HepG2 (cell line): ENCODE data around the gene HCRTR1. TPM values are rescaled to one million over a fixed set of nuclear protein-coding genes. Genes with fewer than 3 reads are reported as not detected.

Source experiments
- ATAC-seq: fragments of 200-7000 bp; cut with Tn5 transposase; 3 replicates; pipeline ENCODE4 v1.9.1; 2020; ENCODE audit warnings: mild to moderate bottlenecking, moderate library complexity
- BruUV-seq: library from RNA; stranded (reverse); fragments of 400-500 nt; replicated peaks from 2 replicates; lab custom pipeline; 2021; lab: Mats Ljungman, UMichigan
- CTCF ChIA-PET: fragments of 300-600 bp; formaldehyde crosslinking; extraction: SDS; loops from one replicate; lab custom pipeline; 2021; ENCODE audit warnings: low total read pairs, inconsistent platforms, low intra/inter-chr PET ratio; lab: Yijun Ruan, JAX
- POLR2A ChIA-PET: fragments of 350-600 bp; sonication (Branson Sonifier 250); formaldehyde crosslinking; loops from one replicate; lab custom pipeline; 2020; ENCODE audit warnings: antibody characterized with exemption, inconsistent platforms; lab: Yijun Ruan, JAX
- DNase-seq: peaks from one replicate; pipeline ENCODE4 v3.0.0-alpha.2; 2015; ENCODE audit warnings: low spot score
- FAIRE-seq: peaks from 3 replicates; lab custom pipeline; 2011; peaks lifted over from hg19 to GRCh38; lab: Jason Lieb, UNC
- H2AFZ ChIP-seq: one replicate; pipeline ENCODE4 v1.6.1; 2011; ENCODE audit warnings: low read length, inconsistent platforms
- H3K27ac ChIP-seq: fragments of 300-600 bp; 3 replicates; pipeline ENCODE4 v1.8.0; 2011; ENCODE audit warnings: mixed run types, mild to moderate bottlenecking, mixed read lengths, low read length, inconsistent platforms; ENCODE audit not compliant: insufficient read depth; ENCODE audit errors: extremely low read length
- H3K27me3 ChIP-seq, 2 experiments: fragments of 200-600 bp in 1 of 2; 2 replicates in 1 of 2; 3 replicates in 1 of 2; pipeline versions ENCODE4 v1.6.0 to v1.8.0; 2011; ENCODE audit warnings: low read length in 2 of 2, mild to moderate bottlenecking in 2 of 2, moderate library complexity in 2 of 2, inconsistent platforms in 1 of 2; ENCODE audit not compliant: insufficient read depth in 2 of 2, control insufficient read depth in 1 of 2
- H3K36me3 ChIP-seq, 2 experiments: fragments of 200-600 bp in 1 of 2; replicated peaks in 1 of 2; 2 replicates in 1 of 2; 3 replicates in 1 of 2; pipeline versions ENCODE4 v1.5.1 to v1.8.0; 2011; ENCODE audit warnings: low read length in 2 of 2, inconsistent platforms in 1 of 2; ENCODE audit not compliant: insufficient read depth in 2 of 2, control insufficient read depth in 1 of 2
- H3K4me1 ChIP-seq: 2 replicates; pipeline ENCODE4 v1.5.1; 2012; ENCODE audit warnings: low read length, inconsistent platforms; ENCODE audit not compliant: insufficient read depth
- H3K4me2 ChIP-seq: 2 replicates; pipeline ENCODE4 v1.6.0; 2011; ENCODE audit warnings: low read depth, low read length, inconsistent platforms
- H3K4me3 ChIP-seq, 3 experiments: fragments of 200-600 bp in 1 of 3; sonication (generic), shearing (Covaris generic) in 1 of 3; replicated peaks in 1 of 3; 2 replicates each; pipeline ENCODE4 v1.5.1; 2011 to 2016; ENCODE audit warnings: low read length in 3 of 3, inconsistent platforms in 2 of 3, low read depth in 2 of 3, mild to moderate bottlenecking in 2 of 3, control low read depth in 1 of 3, mixed read lengths in 1 of 3; ENCODE audit not compliant: insufficient read depth in 1 of 3
- H3K79me2 ChIP-seq: one replicate; pipeline ENCODE4 v1.6.1; 2011; ENCODE audit warnings: low read length, inconsistent platforms; ENCODE audit not compliant: insufficient read depth
- H3K9ac ChIP-seq: 2 replicates; pipeline ENCODE4 v1.6.0; 2011; ENCODE audit warnings: mild to moderate bottlenecking, low read depth, low read length, inconsistent platforms; ENCODE audit not compliant: insufficient read depth
- H3K9me3 ChIP-seq: 2 replicates; pipeline ENCODE4 v1.5.1; 2012; ENCODE audit warnings: mild to moderate bottlenecking, low read length
- H4K20me1 ChIP-seq: 2 replicates; pipeline ENCODE4 v1.6.0; 2011; ENCODE audit warnings: inconsistent platforms, mild to moderate bottlenecking, low read length, moderate library complexity; ENCODE audit not compliant: insufficient read depth
- ARID5B ChIP-seq: IDR thresholded peaks from 2 replicates; pipeline ENCODE4 v1.4.0; 2020; ENCODE audit warnings: mild to moderate bottlenecking, missing genetic modification reagents
- CREB1 ChIP-seq, 2 experiments: fragments of 450-650 bp in 1 of 2; IDR thresholded peaks; 2 replicates each; pipeline ENCODE4 v1.6.1; 2016 to 2017; ENCODE audit warnings: control low read depth in 1 of 2, mild to moderate bottlenecking in 1 of 2, missing compliant biosample characterization in 1 of 2, missing genetic modification characterization in 1 of 2
- EED ChIP-seq: sonication (generic); formaldehyde crosslinking; IDR thresholded peaks from 2 replicates; pipeline ENCODE4 v1.5.0; 2020; ENCODE audit warnings: mild to moderate bottlenecking, missing genetic modification reagents
- ESRRA ChIP-seq: sonication (generic); formaldehyde crosslinking; IDR thresholded peaks from 2 replicates; pipeline ENCODE4 v1.5.1; 2020; ENCODE audit warnings: mild to moderate bottlenecking, low read depth, missing genetic modification reagents
- GABPB1 ChIP-seq: IDR thresholded peaks from 2 replicates; pipeline ENCODE4 v1.6.1; 2016; ENCODE audit warnings: mild to moderate bottlenecking, missing genetic modification reagents, moderate library complexity, missing compliant biosample characterization
- HHEX ChIP-seq: IDR thresholded peaks from 2 replicates; pipeline ENCODE4 v1.6.1; 2016; ENCODE audit warnings: control low read depth
- IRF1 ChIP-seq: sonication (generic); formaldehyde crosslinking; IDR thresholded peaks from 2 replicates; pipeline ENCODE4 v1.4.0; 2020; ENCODE audit warnings: low read depth, mild to moderate bottlenecking, missing genetic modification reagents
- MAF1 ChIP-seq: sonication (generic); formaldehyde crosslinking; IDR thresholded peaks from 2 replicates; pipeline ENCODE4 v1.5.0; 2020; ENCODE audit warnings: missing genetic modification reagents, borderline replicate concordance
- MTA3 ChIP-seq: sonication (generic); formaldehyde crosslinking; IDR thresholded peaks from 2 replicates; pipeline ENCODE4 v1.4.0; 2020; ENCODE audit warnings: missing genetic modification reagents
- NR2F1 ChIP-seq, 2 experiments: fragments of 450-650 bp in 1 of 2; formaldehyde crosslinking in 1 of 2; IDR thresholded peaks; 2 replicates each; pipeline versions ENCODE4 v1.5.0 to v1.6.1; 2016 to 2020; ENCODE audit warnings: mild to moderate bottlenecking in 1 of 2, missing compliant biosample characterization in 1 of 2, missing genetic modification reagents in 1 of 2, moderate library complexity in 1 of 2
- PHB2 ChIP-seq: fragments of 450-650 bp; IDR thresholded peaks from 2 replicates; pipeline ENCODE4 v1.6.1; 2018; ENCODE audit not compliant: partially characterized antibody
- ZBTB37 ChIP-seq: sonication (generic); formaldehyde crosslinking; IDR thresholded peaks from 2 replicates; pipeline ENCODE4 v1.4.0; 2020; ENCODE audit warnings: mild to moderate bottlenecking, missing genetic modification reagents
- ZFP82 ChIP-seq: sonication (generic); formaldehyde crosslinking; IDR thresholded peaks from 2 replicates; pipeline ENCODE4 v1.5.1; 2020; ENCODE audit warnings: mild to moderate bottlenecking, missing genetic modification reagents, borderline replicate concordance
- ZNF260 ChIP-seq: sonication (generic); formaldehyde crosslinking; IDR thresholded peaks from 2 replicates; pipeline ENCODE4 v1.4.0; 2020; ENCODE audit warnings: missing genetic modification reagents, low read depth, mild to moderate bottlenecking, borderline replicate concordance
- ZNF383 ChIP-seq: sonication (generic); formaldehyde crosslinking; IDR thresholded peaks from 2 replicates; pipeline ENCODE4 v1.4.0; 2020; ENCODE audit warnings: missing genetic modification reagents, mild to moderate bottlenecking, borderline replicate concordance
- ZNF460 ChIP-seq: sonication (generic); formaldehyde crosslinking; IDR thresholded peaks from 2 replicates; pipeline ENCODE4 v1.5.1; 2020; ENCODE audit warnings: missing genetic modification reagents, mild to moderate bottlenecking, borderline replicate concordance
- ZNF883 ChIP-seq: sonication (generic); formaldehyde crosslinking; IDR thresholded peaks from 2 replicates; pipeline ENCODE4 v1.5.1; 2020; ENCODE audit warnings: mild to moderate bottlenecking, missing genetic modification reagents; ENCODE audit errors: not compliant biosample characterization
- WGBS: methylation state at CpG from one replicate; pipeline ENCODE4 v1.1.6; 2017; ENCODE audit warnings: low lambda C conversion rate; 5-methylcytosine and 5-hydroxymethylcytosine counted together
- in situ Hi-C: cut with HindIII; loops from 2 replicates; pipeline ENCODE4 v1.10.0; 2017; ENCODE audit warnings: low pct_unique_long_range_greater_than_20kb; ENCODE audit not compliant: extremely low pct_ligation_motif_present
- intact Hi-C: fragments of 100-400 bp; cut with micrococcal nuclease; formaldehyde crosslinking; loops from one replicate; pipeline ENCODE4 v1.10.0; 2022; ENCODE audit not compliant: unreplicated experiment
- polyA plus RNA-seq, 8 experiments: library from polyadenylated mRNA; depleted of rRNA in 3 of 8; stranded (reverse) in 7 of 8; unstranded in 1 of 8; fragments of >200 nt; fragmentation: Illumina TruSeq in 4 of 8; extraction: Trizol in 4 of 8; gene quantifications; 2 replicates each; pipeline versions ENCODE4 v1.2.1 to v1.2.3, GENCODE V29; 2011 to 2016; ENCODE audit warnings: low read depth in 4 of 8, missing spikeins in 1 of 8, mixed read lengths in 1 of 8; ENCODE audit not compliant: insufficient read depth in 1 of 8
- total RNA-seq, 5 experiments: library from RNA; depleted of rRNA; stranded (reverse); fragments of >200 nt; fragmentation: Illumina TruSeq; extraction: Trizol; gene quantifications; 2 replicates each; pipeline ENCODE4 v1.2.3, GENCODE V29; 2016; ENCODE audit warnings: low read depth in 1 of 5
- TF ChIP-seq, protein P1 (sequence below): sonication (generic); formaldehyde crosslinking; IDR thresholded peaks from 2 replicates; pipeline ENCODE4 v1.8.0; 2022; ENCODE audit warnings: missing genetic modification reagents, mild to moderate bottlenecking, borderline replicate concordance

The HCRTR1 gene
- total and polyA plus RNA-seq, 2 of the 13 experiments (the other 11 are each of a cell fraction or from before 2014, with no cell fraction given) = not detected

DNA sequence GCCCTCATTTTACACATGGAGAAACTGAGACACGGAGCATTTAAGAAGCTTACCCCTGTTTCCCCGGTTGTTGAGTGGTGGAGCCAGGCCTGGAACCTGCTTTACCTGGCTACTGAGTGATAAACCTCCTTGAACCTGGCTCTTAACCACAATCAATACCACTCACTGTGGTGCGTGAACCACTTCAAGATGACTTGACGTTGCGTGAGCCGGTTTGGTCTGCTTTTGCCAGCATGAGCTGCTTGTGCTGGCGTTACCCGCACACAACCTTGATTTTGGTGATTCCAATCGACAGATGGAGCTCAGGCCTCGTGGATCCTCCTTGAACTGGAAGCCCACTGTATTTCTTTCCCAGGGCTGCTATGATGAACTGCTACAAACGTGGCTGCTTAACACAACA, 47.3 kb upstream of the HCRTR1 start:
- Histone ChIP-seq H3K79me2 (no peaks in the 10 kb centered on the region), H3K4me3 (no peak overlapping the region), H2AFZ (no peak overlapping the region), H3K27me3 (no peaks in the 10 kb centered on the region), H3K36me3 (no peaks in the 10 kb centered on the region), H3K27ac (no peak overlapping the region)
- intact Hi-C loops (no loop called here), in situ Hi-C loops (no loop called here)
- 92% methylated on average over 3 of the region's 11 CpGs for WGBS
- no peak for FAIRE-seq
- no TSS peak for BruUV-seq
- CTCF ChIA-PET = no interaction called here
- no peak for TF ChIP-seq ZNF883 (CRISPR knock-in tag)
- TF ChIP-seq ZFP82 (CRISPR knock-in tag) = no peak
- no peak for TF ChIP-seq ESRRA (CRISPR knock-in tag)
- no peak for TF ChIP-seq PHB2
- TF ChIP-seq ZNF460 (CRISPR knock-in tag) = no peak
- TF ChIP-seq ARID5B (CRISPR knock-in tag) = no peak
- TF ChIP-seq ZNF260 (CRISPR knock-in tag) = no peak
- TF ChIP-seq NR2F1 (CRISPR knock-in tag; IDR thresholded peaks at IDR 0.05) = no peak
- TF ChIP-seq MAF1 = no peak
- no peak for TF ChIP-seq IRF1 (CRISPR knock-in tag)
- TF ChIP-seq EED (CRISPR knock-in tag) = no peak
- TF ChIP-seq ZNF383 (CRISPR knock-in tag) = no peak
- no peak for TF ChIP-seq MTA3 (CRISPR knock-in tag)
- TF ChIP-seq GABPB1 (CRISPR knock-in tag) = no peak
- TF ChIP-seq, protein P1, sequence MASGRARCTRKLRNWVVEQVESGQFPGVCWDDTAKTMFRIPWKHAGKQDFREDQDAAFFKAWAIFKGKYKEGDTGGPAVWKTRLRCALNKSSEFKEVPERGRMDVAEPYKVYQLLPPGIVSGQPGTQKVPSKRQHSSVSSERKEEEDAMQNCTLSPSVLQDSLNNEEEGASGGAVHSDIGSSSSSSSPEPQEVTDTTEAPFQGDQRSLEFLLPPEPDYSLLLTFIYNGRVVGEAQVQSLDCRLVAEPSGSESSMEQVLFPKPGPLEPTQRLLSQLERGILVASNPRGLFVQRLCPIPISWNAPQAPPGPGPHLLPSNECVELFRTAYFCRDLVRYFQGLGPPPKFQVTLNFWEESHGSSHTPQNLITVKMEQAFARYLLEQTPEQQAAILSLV (CRISPR knock-in tag) = no peak
- no peak for TF ChIP-seq CREB1 (IDR thresholded peaks at IDR 0.05)
- TF ChIP-seq CREB1 (CRISPR knock-in tag; IDR thresholded peaks at IDR 0.05) = no peak
- no peak for TF ChIP-seq ZBTB37 (CRISPR knock-in tag)
- TF ChIP-seq HHEX = no peak
- TF ChIP-seq, all 625 proteins: peak for 0
- Histone ChIP-seq H3K4me1 (peaks cover 52% of the 10 kb centered on the region), H3K9me3 (no peaks in the 10 kb centered on the region), H3K4me2 (no peak overlapping the region), H3K9ac (no peak overlapping the region), H4K20me1 (no peaks in the 10 kb centered on the region)
- no peak for DNase-seq
- POLR2A ChIA-PET = no interaction called here
- ATAC-seq = no peak
